Measurements from ENCODE around the gene TMIGD1. TPM values are rescaled to one million over a fixed set of nuclear protein-coding genes. Genes with fewer than 3 reads are reported as not detected.

TMIGD1 gene
- total RNA-seq, 4 donors from 2014 or later, result not detected

DNA sequence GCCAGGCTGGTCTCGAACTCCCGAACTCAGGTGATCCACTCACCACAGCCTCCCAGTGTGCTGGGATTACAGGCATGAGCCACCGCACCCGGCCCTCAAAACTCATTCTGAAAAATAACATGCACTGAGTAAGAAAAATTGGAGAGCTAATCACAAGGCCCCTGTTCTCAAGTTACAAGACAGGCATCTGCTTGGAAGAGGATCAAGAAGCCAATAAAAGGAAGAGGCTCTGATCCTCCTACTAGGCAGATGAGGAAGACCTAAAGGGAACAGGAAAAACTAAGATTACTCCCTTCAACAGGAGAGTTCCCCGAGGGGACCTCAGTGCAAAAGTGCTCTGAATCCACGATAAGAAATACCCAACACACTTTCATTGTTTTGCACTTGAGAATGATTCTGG is 60.5 kb downstream of the TMIGD1 start:
- intact Hi-C loops (cut with DNase I), result no loop called here
- no peak for TF ChIP-seq POLR2A (IDR thresholded peaks at IDR 0.05)
- TF ChIP-seq, protein P1, sequence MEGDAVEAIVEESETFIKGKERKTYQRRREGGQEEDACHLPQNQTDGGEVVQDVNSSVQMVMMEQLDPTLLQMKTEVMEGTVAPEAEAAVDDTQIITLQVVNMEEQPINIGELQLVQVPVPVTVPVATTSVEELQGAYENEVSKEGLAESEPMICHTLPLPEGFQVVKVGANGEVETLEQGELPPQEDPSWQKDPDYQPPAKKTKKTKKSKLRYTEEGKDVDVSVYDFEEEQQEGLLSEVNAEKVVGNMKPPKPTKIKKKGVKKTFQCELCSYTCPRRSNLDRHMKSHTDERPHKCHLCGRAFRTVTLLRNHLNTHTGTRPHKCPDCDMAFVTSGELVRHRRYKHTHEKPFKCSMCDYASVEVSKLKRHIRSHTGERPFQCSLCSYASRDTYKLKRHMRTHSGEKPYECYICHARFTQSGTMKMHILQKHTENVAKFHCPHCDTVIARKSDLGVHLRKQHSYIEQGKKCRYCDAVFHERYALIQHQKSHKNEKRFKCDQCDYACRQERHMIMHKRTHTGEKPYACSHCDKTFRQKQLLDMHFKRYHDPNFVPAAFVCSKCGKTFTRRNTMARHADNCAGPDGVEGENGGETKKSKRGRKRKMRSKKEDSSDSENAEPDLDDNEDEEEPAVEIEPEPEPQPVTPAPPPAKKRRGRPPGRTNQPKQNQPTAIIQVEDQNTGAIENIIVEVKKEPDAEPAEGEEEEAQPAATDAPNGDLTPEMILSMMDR (IDR thresholded peaks at IDR 0.05), result no peak

DNA sequence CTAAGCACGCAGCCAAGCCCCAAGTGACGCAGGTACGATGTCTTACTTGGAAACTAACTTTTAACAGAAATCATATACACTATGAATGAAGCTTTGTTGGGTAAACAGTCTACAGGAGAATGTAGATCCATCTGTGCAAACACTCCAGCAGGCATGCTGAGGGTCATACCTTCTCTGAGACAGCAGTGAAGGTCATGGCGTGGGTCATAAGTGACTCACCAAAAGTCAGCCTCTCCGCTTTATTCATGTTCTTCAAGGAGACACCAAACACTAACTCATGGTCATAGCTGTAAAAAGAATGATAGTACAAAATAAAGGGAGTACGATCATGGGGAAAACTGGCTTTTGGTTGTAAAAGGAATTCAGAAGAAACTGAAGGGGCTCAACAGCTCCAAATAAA is 62.8 kb downstream of the TMIGD1 start:
- Histone ChIP-seq H3K36me3 (peaks cover 9 to 98% (median 44%) of the 10 kb centered on the region in 3 donors), H3K9me3 (no peaks in the 10 kb centered on the region), H3K4me1 (no peaks in the 10 kb centered on the region), H3K27ac (no peak overlapping the region), H3K27me3 (no peaks in the 10 kb centered on the region), H3K4me3 (no peak overlapping the region)
- TF ChIP-seq, protein P1 (IDR thresholded peaks at IDR 0.05), result no peak
- no peak for TF ChIP-seq POLR2A (IDR thresholded peaks at IDR 0.05)
- no peak for DNase-seq
- 96 to 97% methylated on average over 6 of the region's 6 CpGs for WGBS, 2 donors
- intact Hi-C loops (cut with DNase I), result no loop called here

More for the DNA sequence above, 60.5 kb downstream of the TMIGD1 start:
- Histone ChIP-seq H3K4me3 (no peak overlapping the region), H3K9me3 (no peaks in the 10 kb centered on the region), H3K4me1 (no peaks in the 10 kb centered on the region), H3K36me3 (peaks cover 5 to 96% (median 39%) of the 10 kb centered on the region in 3 donors), H3K27ac (no peak overlapping the region), H3K27me3 (no peaks in the 10 kb centered on the region)
- WGBS, 2 donors, result 93 to 97% methylated on average over 5 to 6 of the region's 6 CpGs
- DNase-seq, result no peak

DNA sequence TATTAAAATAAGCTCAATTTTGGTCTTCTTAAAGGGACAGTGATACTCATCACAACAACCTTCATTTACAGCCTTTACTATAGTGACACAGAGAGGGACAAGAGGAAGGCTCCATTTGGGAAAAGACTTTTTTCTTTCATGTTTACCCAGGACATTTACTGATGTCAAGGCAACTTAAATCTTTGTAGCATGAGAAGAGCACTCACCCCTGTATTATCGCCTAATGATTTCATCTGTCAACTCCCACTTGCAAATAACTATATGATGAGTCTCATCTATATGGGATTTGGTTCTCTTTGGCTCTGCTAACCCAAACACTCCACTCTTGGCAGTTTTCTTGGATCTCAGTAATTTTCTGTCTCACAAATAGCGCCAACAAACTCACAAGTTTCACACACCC is 66.2 kb downstream of the TMIGD1 start:
- TF ChIP-seq, protein P1 (IDR thresholded peaks at IDR 0.05), result no peak
- peaks cover 9 to 98% (median 39%) of the 10 kb centered on the region in 3 donors for H3K36me3 ChIP-seq
- H3K4me3 ChIP-seq, result no peak overlapping the region
- H3K27ac ChIP-seq, result no peak overlapping the region
- no peak for DNase-seq
- H3K27me3 ChIP-seq, result no peaks in the 10 kb centered on the region
- 94 to 100% methylated on average over 2 of the region's 2 CpGs for WGBS, 2 donors
- no peaks in the 10 kb centered on the region for H3K9me3 ChIP-seq
- no peaks in the 10 kb centered on the region for H3K4me1 ChIP-seq
- intact Hi-C loops (cut with DNase I), result no loop called here

Small RNA genes within 50 kb of the gene (small RNA-seq; reads per million reads assigned to genes)
- gene RF00019 (0 reads per million in 4 donors), gene RNU6-1267P (0 reads per million in 4 donors), gene RNU6-990P (0 reads per million in 4 donors)

Other genes starting within 250 kb of the TMIGD1 start
- 10 to 100 TPM; 12.9 to 28.6 (median 21.8) TPM for gene NSRP1, start 217.2 kb downstream of the TMIGD1 start, total RNA-seq
- gene SLC6A4, start 98.4 kb downstream of the TMIGD1 start, total RNA-seq, result 1 to 10 TPM in 3 of 4 donors, under 1 TPM in 1; 0.48 to 8.2 (median 3.5) TPM
- gene BLMH, start 42.1 kb downstream of the TMIGD1 start, total RNA-seq, result 10 to 100 TPM; 18.4 to 41.4 (median 28.4) TPM
- 10 to 100 TPM; 36.9 to 63.6 (median 50.8) TPM for gene CPD, start 44.9 kb upstream of the TMIGD1 start, total RNA-seq
- gene GOSR1, start 143.4 kb upstream of the TMIGD1 start, total RNA-seq, result 10 to 100 TPM; 19.4 to 50.4 (median 37.7) TPM